ENCODE measurements around the gene TGFBR1.

- TF ChIP-seq EZH2 (IDR thresholded peaks at IDR 0.05) = no peak
- TF ChIP-seq CTCF (IDR thresholded peaks at IDR 0.05) = no peak
Observed at GRCh38 chr9:99078717-99079116, 26.2 kb upstream of the TGFBR1 start.
